Stimulated activated naive B cell treated with anti-CD40 and anti-IgM and Interleukin-4, amounts not matched to agents 10 μg/mL and 1 μg/mL and 100 μg/mL, for 72 hours (primary cell): Measurements from ENCODE around the gene VRK3.

ENCODE experiments used
- ATAC-seq, 2 donors: fragments of 150-1000 bp; cut with Tn5 transposase; replicated peaks; 2 replicates each; pipeline ENCODE4 v1.10.0; 2021; ENCODE audit warnings: moderate library complexity in 1 of 2
- DNase-seq: peaks from one replicate; pipeline ENCODE4 v3.0.0; 2021
- H3K27ac Mint-ChIP-seq: one replicate; pipeline ENCODE4 v1.8.0; 2022; ENCODE audit warnings: mild to moderate bottlenecking, mixed read lengths
- H3K27me3 Mint-ChIP-seq, 2 donors: one replicate each; pipeline ENCODE4 v1.8.0; 2022; ENCODE audit warnings: mixed read lengths in 2 of 2
- H3K36me3 Mint-ChIP-seq, 2 donors: one replicate each; pipeline ENCODE4 v1.8.0; 2022; ENCODE audit warnings: mixed read lengths in 2 of 2, mild to moderate bottlenecking in 1 of 2
- H3K4me1 Mint-ChIP-seq, 2 donors: one replicate each; pipeline ENCODE4 v1.8.0; 2022; ENCODE audit warnings: mixed read lengths in 2 of 2, mild to moderate bottlenecking in 1 of 2
- H3K4me3 Mint-ChIP-seq, 2 donors: one replicate each; pipeline ENCODE4 v1.8.0; 2022; ENCODE audit warnings: mild to moderate bottlenecking in 2 of 2, mixed read lengths in 2 of 2, moderate library complexity in 1 of 2
- H3K9me3 Mint-ChIP-seq, 2 donors: one replicate each; pipeline ENCODE4 v1.8.0; 2022; ENCODE audit warnings: mixed read lengths in 2 of 2, mild to moderate bottlenecking in 1 of 2

Gene VRK3

DNA sequence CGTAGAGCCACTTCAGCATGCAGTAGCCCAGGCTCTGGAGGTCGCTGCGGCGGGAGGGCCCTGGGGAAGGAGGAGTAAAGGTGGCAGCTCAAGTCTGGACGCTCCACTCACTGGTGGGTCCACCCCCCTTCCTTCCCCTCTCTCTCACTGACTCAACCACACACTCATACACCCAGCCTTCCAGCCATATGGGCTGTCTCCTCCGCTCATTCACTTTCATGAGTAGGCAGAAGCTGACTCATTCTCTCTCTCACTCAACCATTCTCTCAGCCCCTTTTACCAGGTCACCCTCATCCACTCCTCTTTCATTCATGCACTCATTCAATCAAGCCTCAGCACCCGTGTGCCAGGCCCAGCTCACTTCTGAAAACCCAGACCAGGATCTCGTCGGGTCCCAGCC is 36.7 kb downstream of the VRK3 start:
- no peaks in the 10 kb centered on the region for H3K27me3 Mint-ChIP-seq
- peak overlapping the region; percentile 5 for H3K27ac Mint-ChIP-seq
- peaks cover 48 to 63% of the 10 kb centered on the region in 2 donors for H3K36me3 Mint-ChIP-seq
- ATAC-seq = no peak
- H3K9me3 Mint-ChIP-seq = peaks cover 0 to 2% of the 10 kb centered on the region in 2 donors
- DNase-seq = no peak
- no peak overlapping the region for H3K4me3 Mint-ChIP-seq
- H3K4me1 Mint-ChIP-seq = peaks cover 3 to 15% of the 10 kb centered on the region in 2 donors

GRCh38 chr19:49988007-49988406 is 37.2 kb downstream of the VRK3 start:
- peaks cover 45 to 59% of the 10 kb centered on the region in 2 donors for H3K36me3 Mint-ChIP-seq
- H3K27ac Mint-ChIP-seq = no peak overlapping the region
- H3K4me1 Mint-ChIP-seq = peaks cover 3 to 17% of the 10 kb centered on the region in 2 donors
- DNase-seq = no peak
- H3K27me3 Mint-ChIP-seq = no peaks in the 10 kb centered on the region
- H3K4me3 Mint-ChIP-seq = no peak overlapping the region
- ATAC-seq = no peak
- H3K9me3 Mint-ChIP-seq = peaks cover 0 to 2% of the 10 kb centered on the region in 2 donors

- H3K9me3 Mint-ChIP-seq = no peaks in the 10 kb centered on the region
- ATAC-seq = peak; percentile 71 to 77
- peak; percentile 85 for DNase-seq
- peaks cover 40 to 52% of the 10 kb centered on the region in 2 donors for H3K36me3 Mint-ChIP-seq
- H3K27me3 Mint-ChIP-seq = no peaks in the 10 kb centered on the region
- peaks cover 3 to 17% of the 10 kb centered on the region in 2 donors for H3K4me1 Mint-ChIP-seq
- no peak overlapping the region for H3K27ac Mint-ChIP-seq
- H3K4me3 Mint-ChIP-seq = no peak overlapping the region
These were observed 37.9 kb downstream of the VRK3 start for GRCh38 chr19:49987159-49987698.

DNA sequence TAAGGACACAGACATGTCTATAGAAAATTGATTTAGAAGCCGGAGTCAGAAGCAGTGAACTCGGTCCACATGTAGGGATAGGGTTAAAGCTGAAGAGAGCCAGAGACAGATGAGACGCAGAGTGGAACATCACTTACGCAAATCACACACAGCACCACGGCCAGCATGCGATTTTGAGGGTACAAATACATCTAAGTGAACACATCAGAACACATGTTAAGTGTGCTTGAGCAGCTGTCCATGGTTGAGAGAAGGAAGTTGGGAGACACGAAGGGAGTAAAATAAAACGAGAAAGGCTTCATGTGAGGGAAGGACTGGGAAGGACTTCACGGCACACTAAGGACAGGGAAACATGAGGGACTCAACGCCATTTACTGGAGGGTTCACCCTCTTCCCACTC is 38.8 kb downstream of the VRK3 start:
- no peak overlapping the region for H3K27ac Mint-ChIP-seq
- H3K9me3 Mint-ChIP-seq = no peaks in the 10 kb centered on the region
- ATAC-seq = no peak

GRCh38 chr19:49985871-49986270 is 39.3 kb downstream of the VRK3 start:
- H3K4me1 Mint-ChIP-seq = peaks cover 3 to 17% of the 10 kb centered on the region in 2 donors
- peaks cover 39 to 51% of the 10 kb centered on the region in 2 donors for H3K36me3 Mint-ChIP-seq
- no peaks in the 10 kb centered on the region for H3K9me3 Mint-ChIP-seq
- H3K27ac Mint-ChIP-seq = no peak overlapping the region
- DNase-seq = no peak
- ATAC-seq = no peak
- no peaks in the 10 kb centered on the region for H3K27me3 Mint-ChIP-seq
- H3K4me3 Mint-ChIP-seq = no peak overlapping the region

More for the DNA sequence above, 38.8 kb downstream of the VRK3 start:
- no peak overlapping the region for H3K4me3 Mint-ChIP-seq
- H3K27me3 Mint-ChIP-seq = no peaks in the 10 kb centered on the region
- peaks cover 3 to 17% of the 10 kb centered on the region in 2 donors for H3K4me1 Mint-ChIP-seq
- DNase-seq = no peak
- H3K36me3 Mint-ChIP-seq = peaks cover 44 to 55% of the 10 kb centered on the region in 2 donors

GRCh38 chr19:49984491-49984890 is 40.7 kb downstream of the VRK3 start:
- H3K27me3 Mint-ChIP-seq = no peaks in the 10 kb centered on the region
- peaks cover 3 to 17% of the 10 kb centered on the region in 2 donors for H3K4me1 Mint-ChIP-seq
- no peak for DNase-seq
- peaks cover 38 to 54% of the 10 kb centered on the region in 2 donors for H3K36me3 Mint-ChIP-seq
- no peaks in the 10 kb centered on the region for H3K9me3 Mint-ChIP-seq
- no peak overlapping the region for H3K27ac Mint-ChIP-seq
- no peak overlapping the region for H3K4me3 Mint-ChIP-seq
- ATAC-seq = no peak

DNA sequence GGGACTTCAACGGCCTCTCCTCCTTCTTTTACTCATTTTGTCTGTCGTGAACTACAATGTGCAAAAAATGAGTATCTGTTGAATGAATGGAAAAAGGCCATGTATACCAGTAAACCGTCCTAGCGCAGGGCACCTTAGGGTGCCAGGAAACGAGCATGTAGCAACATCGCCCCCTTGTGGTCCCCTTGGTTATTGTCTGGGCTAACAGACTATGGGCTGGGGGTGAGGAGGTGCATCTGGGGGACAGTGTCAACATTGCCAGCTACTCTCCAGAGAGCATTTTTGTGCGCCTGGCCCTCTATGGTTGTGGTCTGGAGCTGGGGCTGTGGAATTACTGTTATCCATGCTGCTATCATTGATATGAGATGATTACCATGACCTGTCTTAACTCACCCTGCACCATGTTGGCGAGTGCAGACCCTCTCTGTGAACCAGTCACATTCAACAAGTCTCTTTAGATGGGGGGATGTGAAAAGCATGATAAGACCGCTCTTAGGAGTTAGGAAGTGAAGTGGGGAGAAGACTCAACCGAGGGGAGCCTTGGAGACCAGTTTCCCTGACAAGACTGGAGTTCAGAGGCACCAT is 41.4 kb downstream of the VRK3 start:
- Mint-ChIP-seq H3K4me3 (no peak overlapping the region), H3K27ac (no peak overlapping the region), H3K9me3 (no peaks in the 10 kb centered on the region), H3K4me1 (peaks cover 3 to 17% of the 10 kb centered on the region in 2 donors), H3K27me3 (no peaks in the 10 kb centered on the region), H3K36me3 (peaks cover 34 to 50% of the 10 kb centered on the region in 2 donors)
- ATAC-seq (peak; percentile 83 to 88), DNase-seq (peak; percentile 55)

DNA sequence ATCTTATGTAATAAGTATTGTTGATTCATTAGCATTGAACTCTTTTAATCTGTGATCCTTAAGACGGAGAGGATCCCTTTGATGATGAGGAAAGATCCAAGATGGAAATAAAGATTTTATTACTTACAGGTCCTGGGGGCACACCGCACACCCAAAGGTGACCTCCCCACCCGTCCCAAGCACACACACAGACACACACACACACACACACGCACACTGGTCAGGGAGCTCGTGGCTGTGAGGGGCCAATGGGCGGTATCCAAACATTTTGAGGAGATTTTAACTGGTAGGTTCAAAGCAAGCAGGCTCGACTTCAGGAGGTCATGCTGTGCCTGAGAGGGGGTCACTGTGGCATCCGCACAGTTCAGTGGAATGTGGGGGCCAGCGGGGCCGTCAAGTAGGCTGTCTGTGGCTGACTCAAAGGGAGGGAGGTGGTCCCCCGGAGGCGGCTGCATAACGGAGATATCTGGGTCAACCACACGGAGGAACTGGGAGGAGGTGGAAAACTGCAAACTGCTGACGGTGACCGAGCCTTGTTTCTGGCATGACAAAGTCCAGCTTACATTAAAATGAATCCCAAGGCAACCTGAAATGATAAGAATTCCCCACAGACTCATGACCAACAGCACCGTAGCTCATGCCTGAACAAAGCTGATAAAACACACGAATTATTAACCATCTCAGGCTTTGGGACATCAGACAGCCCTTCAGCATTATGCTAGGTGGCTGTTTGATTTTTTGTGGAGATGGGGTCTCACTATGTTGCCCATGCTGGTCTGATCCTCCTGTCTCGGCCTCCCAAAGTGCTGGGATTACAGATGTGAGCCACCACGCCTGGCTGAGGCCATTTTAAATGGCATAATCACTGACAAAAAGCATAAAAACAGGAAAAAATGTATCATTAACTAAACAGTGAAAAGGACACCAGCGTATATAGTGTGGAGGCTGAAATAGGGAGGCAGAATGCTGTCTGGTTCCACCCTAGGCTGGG is 43.3 kb downstream of the VRK3 start:
- Mint-ChIP-seq H3K27ac (peak overlapping the region; percentile 42), H3K9me3 (no peaks in the 10 kb centered on the region), H3K27me3 (no peaks in the 10 kb centered on the region), H3K4me3 (no peak overlapping the region), H3K36me3 (peaks cover 37 to 50% of the 10 kb centered on the region in 2 donors), H3K4me1 (peaks cover 0 to 10% of the 10 kb centered on the region in 2 donors)
- DNase-seq (no peak), ATAC-seq (no peak)

- no peaks in the 10 kb centered on the region for H3K27me3 Mint-ChIP-seq
- H3K9me3 Mint-ChIP-seq = no peaks in the 10 kb centered on the region
- DNase-seq (no peak), ATAC-seq (no peak)
- H3K36me3 Mint-ChIP-seq = peaks cover 43 to 44% of the 10 kb centered on the region in 2 donors
- H3K27ac Mint-ChIP-seq = no peak overlapping the region
- peaks cover 0 to under 1% of the 10 kb centered on the region in 2 donors for H3K4me1 Mint-ChIP-seq
- no peak overlapping the region for H3K4me3 Mint-ChIP-seq
These were observed 46.8 kb downstream of the VRK3 start for GRCh38 chr19:49978324-49978723.

- Mint-ChIP-seq H3K4me3 (no peak overlapping the region), H3K4me1 (no peaks in the 10 kb centered on the region), H3K27ac (no peak overlapping the region), H3K36me3 (peaks cover 44% of the 10 kb centered on the region in 2 donors), H3K9me3 (no peaks in the 10 kb centered on the region), H3K27me3 (no peaks in the 10 kb centered on the region)
- DNase-seq (no peak), ATAC-seq (no peak)
These were observed 47.3 kb downstream of the VRK3 start for GRCh38 chr19:49977881-49978280.

GRCh38 chr19:49977076-49977475 is 48.1 kb downstream of the VRK3 start:
- ATAC-seq (no peak), DNase-seq (no peak)
- H3K4me1 Mint-ChIP-seq = no peaks in the 10 kb centered on the region
- H3K9me3 Mint-ChIP-seq = no peaks in the 10 kb centered on the region
- H3K27ac Mint-ChIP-seq = no peak overlapping the region
- H3K27me3 Mint-ChIP-seq = no peaks in the 10 kb centered on the region
- H3K36me3 Mint-ChIP-seq = peaks cover 43 to 44% of the 10 kb centered on the region in 2 donors
- no peak overlapping the region for H3K4me3 Mint-ChIP-seq

GRCh38 chr19:49976496-49976895 is 48.7 kb downstream of the VRK3 start:
- no peak for ATAC-seq

DNA sequence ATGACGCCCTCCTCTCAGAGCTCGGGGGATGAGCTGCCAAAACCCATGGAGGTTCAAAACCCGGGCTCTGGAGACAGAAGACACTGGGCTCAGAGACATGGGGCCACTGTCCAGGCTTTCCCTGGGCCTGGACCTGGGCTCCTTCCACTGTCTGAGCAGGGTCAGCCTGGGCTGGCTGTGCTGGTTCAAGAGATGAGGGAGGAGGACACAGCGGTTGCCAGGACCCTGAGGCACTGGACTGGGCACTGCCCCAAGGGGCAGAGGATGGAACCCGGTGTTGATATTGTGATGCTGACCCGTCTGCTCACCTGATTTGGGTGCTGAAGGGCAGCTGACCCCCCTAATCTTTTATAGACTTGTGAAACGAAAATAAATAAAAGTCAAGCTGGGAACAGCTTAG is 50.1 kb downstream of the VRK3 start:
- H3K4me3 Mint-ChIP-seq = no peak overlapping the region
- no peak for DNase-seq
- H3K36me3 Mint-ChIP-seq = peaks cover 32 to 34% of the 10 kb centered on the region in 2 donors
- H3K4me1 Mint-ChIP-seq = no peaks in the 10 kb centered on the region
- no peaks in the 10 kb centered on the region for H3K27me3 Mint-ChIP-seq
- no peaks in the 10 kb centered on the region for H3K9me3 Mint-ChIP-seq
- ATAC-seq = no peak
- peak overlapping the region; percentile 68 for H3K27ac Mint-ChIP-seq

More at GRCh38 chr19:49976496-49976895, 48.7 kb downstream of the VRK3 start:
- no peaks in the 10 kb centered on the region for H3K9me3 Mint-ChIP-seq
- no peaks in the 10 kb centered on the region for H3K4me1 Mint-ChIP-seq
- peaks cover 38 to 40% of the 10 kb centered on the region in 2 donors for H3K36me3 Mint-ChIP-seq
- no peak for DNase-seq
- no peaks in the 10 kb centered on the region for H3K27me3 Mint-ChIP-seq
- H3K27ac Mint-ChIP-seq = peak overlapping the region; percentile 4
- H3K4me3 Mint-ChIP-seq = no peak overlapping the region

- no peaks in the 10 kb centered on the region for H3K9me3 Mint-ChIP-seq
- H3K27ac Mint-ChIP-seq = no peak overlapping the region
- DNase-seq = no peak
- H3K4me3 Mint-ChIP-seq = no peak overlapping the region
- H3K27me3 Mint-ChIP-seq = peaks cover 3% of the 10 kb centered on the region in 2 donors
- no peaks in the 10 kb centered on the region for H3K4me1 Mint-ChIP-seq
- H3K36me3 Mint-ChIP-seq = peaks cover 30 to 33% of the 10 kb centered on the region in 2 donors
- ATAC-seq = no peak
These were observed 51.2 kb downstream of the VRK3 start for GRCh38 chr19:49973987-49974386.
